SK-N-DZ (cell line): ENCODE measurements around the gene IFNA14.
"Not testable (repeated sequence)": the region's sequence is repeated elsewhere in the genome, so short reads cannot be mapped to it uniquely, and the experiment has no call there.

Experiments
- DNase-seq: peaks from one replicate; pipeline ENCODE4 v3.0.0-alpha.2; 2015; ENCODE audit warnings: low spot score

Gene IFNA14

DNA sequence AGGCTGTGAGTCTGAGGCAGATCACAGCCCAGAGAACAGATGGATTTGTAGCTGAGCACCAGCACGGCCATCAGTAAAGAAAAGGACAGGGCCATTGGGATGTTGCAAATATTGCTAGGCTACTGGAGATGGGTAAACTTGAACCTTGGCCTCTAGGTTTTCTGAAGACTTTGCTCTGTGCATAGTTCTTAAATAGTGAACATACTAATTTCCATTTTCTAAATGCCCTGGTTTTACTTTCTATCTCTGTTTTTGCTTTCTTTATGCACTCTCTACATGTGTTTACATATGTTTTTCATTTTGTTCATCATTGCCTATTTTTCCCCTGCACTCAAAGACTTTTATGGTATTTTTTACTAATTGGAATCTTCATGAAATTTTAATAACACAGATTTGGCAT is 22.6 kb downstream of the IFNA14 start, which contains the start of gene IFNA16:
TSS of gene IFNA16 (minus strand) at position 101 of the 400 bp plus-strand sequence. CDS start at position 95, 6 bp downstream.
- not testable (repeated sequence) for DNase-seq

DNA sequence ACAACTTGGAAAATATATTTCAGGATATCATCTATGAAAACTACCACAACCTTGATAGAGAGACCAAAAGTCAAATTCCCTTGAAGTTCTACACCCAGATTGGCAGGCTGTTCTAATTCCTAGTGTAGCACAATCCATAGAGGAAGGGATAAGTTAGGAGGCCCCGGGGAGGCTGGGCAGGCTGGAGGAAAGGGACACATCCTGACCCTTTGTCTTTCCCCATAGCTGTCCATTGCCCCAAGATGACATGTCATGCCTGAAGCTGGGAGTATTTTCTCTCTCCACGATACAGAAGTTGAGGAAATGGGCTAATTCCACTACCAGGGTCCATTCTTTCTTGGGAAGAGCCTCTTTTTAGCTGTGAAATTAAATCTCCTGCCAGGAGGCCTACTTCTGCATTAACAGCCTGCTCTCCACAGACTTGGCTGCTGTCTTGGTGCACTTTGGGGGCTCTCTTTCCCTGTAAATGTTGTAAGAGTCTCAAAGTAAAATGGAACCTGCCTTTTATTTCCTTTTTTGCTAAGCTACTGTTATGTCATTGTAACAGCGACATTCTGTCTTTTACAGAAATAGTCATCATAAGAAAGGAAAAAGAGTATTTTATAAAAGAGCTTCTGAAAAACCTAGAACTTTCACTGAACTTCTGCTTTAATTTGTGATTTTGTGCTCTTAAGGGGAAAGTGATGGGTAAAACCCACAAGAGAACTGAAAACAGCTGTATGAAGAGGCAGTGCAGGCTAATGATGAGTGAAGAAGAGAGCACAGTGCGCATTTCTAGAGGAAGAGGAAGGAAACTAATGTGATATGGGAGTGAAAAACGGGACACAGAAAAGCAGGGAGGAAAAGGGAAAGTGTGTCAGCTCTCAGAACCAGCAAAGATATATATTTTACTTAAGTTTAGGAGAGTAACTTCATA is 26.1 kb downstream of the IFNA14 start:
- DNase-seq: not testable (repeated sequence)

DNA sequence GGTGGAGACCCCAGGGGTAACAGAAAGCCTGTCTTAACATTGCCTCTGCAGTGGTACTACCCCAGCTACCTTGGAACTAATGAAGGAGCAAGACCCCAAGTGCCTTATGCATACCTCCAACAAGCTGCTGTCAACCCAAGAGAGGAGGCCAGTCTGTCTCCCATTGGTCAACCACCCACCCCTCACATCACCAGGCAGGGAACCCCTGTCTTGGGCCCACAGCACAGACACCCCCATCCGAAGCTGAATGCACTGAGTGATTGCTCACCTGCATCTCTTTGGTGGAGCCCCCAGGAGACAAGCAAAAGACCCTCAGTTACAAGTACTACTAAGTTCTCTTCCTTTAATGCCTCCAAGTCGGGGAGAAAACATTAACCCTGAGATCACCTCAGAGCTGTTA is 27.6 kb downstream of the IFNA14 start:
- not testable (repeated sequence) for DNase-seq

DNA sequence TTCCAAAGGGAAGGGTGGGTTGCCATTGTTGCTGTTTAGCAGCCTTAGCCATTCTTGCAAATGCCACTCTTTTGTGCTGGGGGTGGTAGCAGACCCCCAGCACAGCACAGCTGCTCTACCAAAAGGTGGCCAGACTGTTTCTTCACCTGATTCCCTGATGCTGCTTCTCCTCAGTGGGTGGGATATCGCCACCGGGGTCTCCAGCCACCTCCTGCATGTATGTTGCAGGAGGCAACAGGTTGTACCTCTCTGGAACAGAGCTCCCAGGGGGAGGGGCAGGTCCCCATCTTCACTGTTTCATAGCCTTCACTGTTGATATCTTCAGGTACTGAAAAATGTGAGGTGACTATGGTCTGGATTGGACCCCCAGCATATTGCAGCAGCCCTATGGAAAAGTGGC is 29.0 kb downstream of the IFNA14 start:
- DNase-seq: not testable (repeated sequence)

DNA sequence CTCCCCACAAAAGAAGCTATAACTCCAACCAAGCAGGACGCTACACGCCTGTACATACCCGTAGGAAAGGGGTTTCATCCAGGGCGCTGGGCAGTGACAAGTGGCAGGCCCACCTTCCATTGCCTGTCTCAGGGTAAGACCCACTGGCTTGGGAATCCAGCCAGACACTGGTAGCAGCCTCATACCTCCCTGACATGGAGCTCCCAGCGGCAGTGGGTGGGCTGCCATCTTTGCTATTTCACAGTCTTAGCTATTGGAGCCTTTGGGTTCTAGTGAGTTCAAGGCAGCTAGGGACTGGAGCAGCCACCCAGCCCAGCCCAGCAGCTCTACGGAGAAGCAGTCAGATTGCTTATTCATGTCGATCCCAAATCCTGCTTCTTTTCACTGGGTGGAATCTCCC is 29.5 kb downstream of the IFNA14 start:
- DNase-seq: no peak

DNA sequence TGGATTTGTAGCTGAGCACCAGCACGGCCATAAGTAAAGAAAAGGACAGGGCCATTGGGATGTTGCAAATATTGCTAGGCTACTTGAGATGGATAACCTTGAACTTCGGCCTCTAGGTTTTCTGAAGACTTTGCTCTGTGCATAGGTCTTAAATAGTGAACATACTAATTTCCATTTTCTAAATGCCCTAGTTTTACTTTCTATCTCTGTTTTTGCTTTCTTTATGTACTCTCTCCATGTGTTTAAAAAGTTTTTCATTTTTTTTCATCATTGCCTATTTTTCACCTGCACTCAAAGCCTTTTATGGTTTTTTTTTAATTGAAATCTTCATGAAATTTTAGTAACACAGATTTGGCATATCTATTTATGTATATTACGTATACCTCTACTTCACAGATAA is 32.8 kb downstream of the IFNA14 start, which contains the start of gene IFNA10:
TSS of gene IFNA10 (minus strand) at position 101 of the 400 bp plus-strand sequence. CDS start at position 55, 46 bp downstream.
- not testable (repeated sequence) for DNase-seq

DNA sequence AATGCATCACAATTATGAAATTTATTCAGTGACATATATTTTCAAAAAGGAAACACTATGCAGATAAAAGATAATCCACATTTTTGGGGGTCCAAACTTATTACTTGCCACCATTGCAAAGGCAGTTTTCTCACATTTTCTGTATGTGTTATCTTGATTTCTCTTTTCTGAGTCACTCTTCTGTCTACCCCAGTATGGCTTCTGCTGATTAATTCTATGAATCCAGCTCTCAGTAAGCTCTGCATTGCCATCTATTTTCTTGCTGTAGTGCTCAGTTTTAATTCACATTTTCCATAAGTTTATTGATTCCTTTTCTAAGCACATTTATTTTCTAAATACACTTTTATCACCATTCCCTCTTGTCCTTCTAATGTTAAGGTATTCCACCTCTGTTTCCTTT is 34.6 kb downstream of the IFNA14 start:
- DNase-seq: no peak

DNA sequence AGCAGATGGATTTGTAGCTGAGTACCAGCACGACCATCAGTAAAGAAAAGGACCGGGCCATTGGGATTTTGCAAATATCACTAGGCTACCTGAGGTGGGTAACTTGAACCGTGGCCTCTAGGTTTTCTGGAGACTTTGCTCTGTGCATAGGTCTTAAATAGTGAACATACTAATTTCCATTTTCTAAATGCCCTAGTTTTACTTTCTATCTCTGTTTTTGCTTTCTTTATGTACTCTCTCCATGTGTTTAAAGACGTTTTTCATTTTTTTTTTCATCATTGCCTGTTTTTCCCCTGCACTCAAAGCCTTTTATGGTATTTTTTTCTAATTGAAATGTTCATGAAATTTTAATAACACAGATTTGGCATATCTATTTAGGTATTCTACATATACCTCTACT is 37.7 kb downstream of the IFNA14 start, which contains the start of gene IFNA7:
TSS of gene IFNA7 (minus strand) at position 101 of the 400 bp plus-strand sequence. CDS start at position 61, 40 bp downstream.
- DNase-seq: not testable (repeated sequence)

DNA sequence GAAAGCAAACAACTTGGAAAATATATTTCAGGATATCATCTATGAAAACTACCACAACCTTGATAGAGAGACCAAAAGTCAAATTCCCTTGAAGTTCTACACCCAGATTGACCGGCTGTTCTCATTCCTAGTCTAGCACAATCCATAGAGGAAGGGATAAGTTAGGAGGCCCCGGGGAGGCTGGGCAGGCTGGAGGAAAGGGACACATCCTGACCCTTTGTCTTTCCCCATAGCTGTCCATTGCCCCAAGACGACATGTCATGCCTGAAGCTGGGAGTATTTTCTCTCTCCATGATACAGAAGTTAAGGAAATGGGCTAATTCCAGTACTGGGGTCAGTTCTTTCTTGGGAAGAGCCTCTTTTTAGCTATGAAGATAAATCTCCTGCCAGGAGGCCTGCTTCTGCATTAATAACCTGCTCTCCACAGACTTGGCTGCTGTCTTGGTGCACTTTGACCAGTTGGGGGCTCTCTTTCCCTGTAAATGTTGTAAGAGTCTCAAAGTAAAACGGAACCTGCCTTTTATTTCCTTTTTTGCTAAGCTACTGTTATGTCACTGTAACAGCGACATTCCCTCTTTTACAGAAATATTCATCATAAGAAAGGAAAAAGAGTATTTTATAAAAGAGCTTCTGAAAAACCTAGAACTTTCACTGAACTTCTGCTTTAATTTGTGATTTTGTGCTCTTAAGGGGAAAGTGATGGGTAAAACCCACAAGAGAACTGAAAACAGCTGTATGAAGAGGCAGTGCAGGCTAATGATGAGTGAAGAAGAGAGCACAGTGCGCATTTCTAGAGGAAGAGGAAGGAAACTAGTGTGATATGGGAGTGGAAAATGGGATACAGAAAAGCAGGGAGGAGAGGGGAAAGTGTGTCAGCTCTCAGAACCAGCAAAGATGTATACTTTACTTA is 44.7 kb downstream of the IFNA14 start:
- not testable (repeated sequence) for DNase-seq
